Endothelial cell of umbilical vein (primary cell): ENCODE measurements around the gene SEMA7A.

ENCODE experiments used
- JUN ChIP-seq: IDR thresholded peaks from 2 replicates; pipeline ENCODE4 v1.6.1; 2011; ENCODE audit warnings: borderline replicate concordance, low read depth; ENCODE audit not compliant: insufficient read length, insufficient read depth
- MYC ChIP-seq: IDR thresholded peaks from one replicate; pipeline ENCODE4 v1.6.1; 2011; ENCODE audit warnings: mild to moderate bottlenecking, low read depth, low read length
- POLR2A ChIP-seq: IDR thresholded peaks from 2 replicates; pipeline ENCODE4 v1.6.1; 2012; ENCODE audit warnings: low read depth, mild to moderate bottlenecking, control low read depth, low read length
- POLR2AphosphoS5 ChIP-seq: IDR thresholded peaks from 2 replicates; pipeline ENCODE4 v1.6.1; 2012; ENCODE audit warnings: low read depth, mild to moderate bottlenecking, control low read depth, low read length, moderate library complexity; ENCODE audit not compliant: insufficient read depth
- TF ChIP-seq, protein P1 (sequence below), 2 donors: IDR thresholded peaks; 1 replicate in 1 of 2; 2 replicates in 1 of 2; pipeline ENCODE4 v1.5.1; 2011; ENCODE audit warnings: low read length in 2 of 2, mild to moderate bottlenecking in 2 of 2, moderate library complexity in 2 of 2, control low read depth in 1 of 2, inconsistent platforms in 1 of 2, low read depth in 1 of 2; ENCODE audit not compliant: insufficient read depth in 1 of 2; ENCODE audit errors: extremely low read depth in 1 of 2

DNA sequence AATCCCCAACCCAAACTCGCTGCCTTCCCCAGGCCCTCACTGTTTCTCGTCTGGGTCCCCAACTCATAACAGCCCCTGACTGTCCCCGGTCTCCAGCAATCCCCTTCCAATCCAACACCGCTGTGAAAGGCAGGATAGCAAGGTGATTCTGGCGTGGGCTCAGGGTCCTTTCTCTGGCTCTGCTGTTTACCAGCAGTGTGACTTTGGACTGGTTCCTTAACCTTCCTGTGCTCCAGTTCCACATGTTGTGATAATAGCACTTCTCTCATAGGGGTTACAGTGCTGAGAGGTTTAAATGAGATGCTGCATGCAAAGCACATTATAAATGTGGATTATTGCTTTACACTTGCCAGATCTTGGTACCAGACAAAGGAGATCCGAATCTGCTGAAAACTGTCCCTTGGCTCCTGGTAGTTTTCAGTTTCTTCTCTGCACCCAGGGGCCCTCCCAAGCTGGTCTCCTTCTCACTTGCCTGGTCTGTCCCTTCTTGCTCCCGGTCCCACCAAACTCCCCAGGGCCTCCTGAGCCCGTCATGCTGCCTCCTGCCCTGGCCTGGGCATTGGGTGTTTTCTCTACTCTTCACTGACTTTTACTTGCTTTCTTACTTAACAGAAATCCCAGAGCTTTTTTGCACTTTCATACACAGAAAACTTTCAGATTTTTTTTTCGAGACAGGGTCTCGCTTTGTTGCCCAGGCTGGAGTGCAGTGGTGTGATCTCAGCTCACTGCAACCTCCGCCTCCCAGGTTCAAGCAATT, 39.5 kb downstream of the SEMA7A start:
- TF ChIP-seq, protein P1, sequence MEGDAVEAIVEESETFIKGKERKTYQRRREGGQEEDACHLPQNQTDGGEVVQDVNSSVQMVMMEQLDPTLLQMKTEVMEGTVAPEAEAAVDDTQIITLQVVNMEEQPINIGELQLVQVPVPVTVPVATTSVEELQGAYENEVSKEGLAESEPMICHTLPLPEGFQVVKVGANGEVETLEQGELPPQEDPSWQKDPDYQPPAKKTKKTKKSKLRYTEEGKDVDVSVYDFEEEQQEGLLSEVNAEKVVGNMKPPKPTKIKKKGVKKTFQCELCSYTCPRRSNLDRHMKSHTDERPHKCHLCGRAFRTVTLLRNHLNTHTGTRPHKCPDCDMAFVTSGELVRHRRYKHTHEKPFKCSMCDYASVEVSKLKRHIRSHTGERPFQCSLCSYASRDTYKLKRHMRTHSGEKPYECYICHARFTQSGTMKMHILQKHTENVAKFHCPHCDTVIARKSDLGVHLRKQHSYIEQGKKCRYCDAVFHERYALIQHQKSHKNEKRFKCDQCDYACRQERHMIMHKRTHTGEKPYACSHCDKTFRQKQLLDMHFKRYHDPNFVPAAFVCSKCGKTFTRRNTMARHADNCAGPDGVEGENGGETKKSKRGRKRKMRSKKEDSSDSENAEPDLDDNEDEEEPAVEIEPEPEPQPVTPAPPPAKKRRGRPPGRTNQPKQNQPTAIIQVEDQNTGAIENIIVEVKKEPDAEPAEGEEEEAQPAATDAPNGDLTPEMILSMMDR (IDR thresholded peaks at IDR 0.05; ENCODE audit: extremely low read depth in 1 of 2, insufficient read depth in 1 of 2, low read depth in 1 of 2, low read length in 2 of 2), result no peak
- TF ChIP-seq POLR2A, result no peak
- TF ChIP-seq MYC, result no peak
- TF ChIP-seq JUN, result no peak
- TF ChIP-seq POLR2AphosphoS5, result no peak
